Astrocyte of the hippocampus (primary cell): ENCODE data around the gene DEK.
"Not testable (repeated sequence)": the region's sequence is repeated elsewhere in the genome, so short reads cannot be mapped to it uniquely, and the experiment has no call there.

Experiments
- DNase-seq: peaks from one replicate; pipeline ENCODE4 v3.0.0; 2011; ENCODE audit warnings: low read depth, low spot score

DEK gene

GRCh38 chr6:18264219-18264922, at the start of gene DEK:
TSS of gene DEK (minus strand) at chr6:18264530. CDS start at chr6:18263987, 543 bp downstream.
- DNase-seq: peak; percentile 94

GRCh38 chr6:18312368-18312767, 48.0 kb upstream of the DEK start:
- DNase-seq: no peak

GRCh38 chr6:18310010-18310409, 45.7 kb upstream of the DEK start:
- DNase-seq: not testable (repeated sequence)

DNA sequence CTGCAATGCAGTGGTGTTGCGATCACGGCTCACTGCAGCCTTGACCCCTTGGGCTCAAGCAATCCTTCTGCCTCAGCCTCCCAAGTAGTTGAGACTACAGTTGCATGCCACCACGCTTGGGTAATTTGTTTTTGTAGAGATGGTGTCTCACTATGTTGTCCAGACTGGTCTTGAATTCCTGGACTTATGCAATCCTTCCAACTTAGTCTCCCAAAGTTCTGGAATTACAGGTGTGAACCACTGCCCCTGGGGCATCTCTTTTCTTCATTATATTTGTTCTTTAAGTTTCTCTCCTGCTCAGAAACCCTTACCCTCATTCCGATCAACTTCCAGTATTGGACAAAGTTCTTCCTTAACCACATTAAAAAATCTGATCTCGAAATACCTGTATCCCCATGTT, 44.7 kb upstream of the DEK start:
- DNase-seq: no peak

DNA sequence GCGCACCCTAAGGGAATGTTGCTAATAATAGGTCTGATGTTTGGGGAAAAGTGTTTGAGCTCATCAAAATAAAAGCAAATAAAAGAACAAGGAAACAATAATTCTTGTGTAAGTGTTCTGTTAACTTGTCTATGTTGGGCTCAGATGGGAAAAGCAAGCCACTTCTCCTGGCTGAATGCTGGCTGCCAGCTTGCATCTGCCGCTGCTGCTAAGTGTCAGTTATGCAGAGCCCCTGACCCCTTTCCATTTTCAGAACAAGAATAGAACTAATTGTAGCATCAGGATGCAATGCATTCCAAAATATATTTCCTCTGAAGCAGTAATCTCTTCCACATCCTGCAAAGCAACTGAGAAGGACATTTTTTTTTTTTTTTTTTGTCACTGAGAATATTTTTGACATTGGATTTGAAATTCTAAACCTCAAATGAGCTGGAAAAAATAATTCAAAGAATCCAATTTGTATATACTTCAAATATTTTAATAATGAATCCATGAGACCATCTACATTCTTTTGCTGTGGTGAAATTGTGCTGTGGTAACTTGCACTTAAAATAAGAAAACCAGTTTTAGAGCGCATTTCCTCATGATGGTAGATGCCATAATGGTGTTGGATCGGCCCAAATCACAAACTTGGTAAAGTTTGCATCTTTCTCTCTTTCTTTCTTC, 43.9 kb upstream of the DEK start:
- DNase-seq: peak; percentile 53

DNA sequence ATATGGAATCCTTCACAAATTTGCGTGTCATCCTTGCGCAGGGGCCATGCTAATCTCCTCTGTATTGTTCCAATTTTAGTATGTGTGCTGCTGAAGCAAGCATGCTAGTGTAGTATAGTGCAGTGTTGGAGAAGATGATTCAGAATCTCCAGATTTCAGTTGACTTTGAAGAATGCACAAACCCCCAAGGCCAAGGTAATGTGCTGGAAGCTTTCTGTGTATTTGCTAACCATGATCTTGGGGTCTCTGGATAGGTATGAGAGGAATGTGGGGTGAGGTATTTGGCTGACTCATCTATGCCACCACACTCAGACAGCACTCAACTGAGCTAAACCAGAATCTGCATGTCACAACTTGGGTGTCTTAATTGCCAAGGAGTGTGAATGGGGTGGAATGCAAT, 42.6 kb upstream of the DEK start:
- DNase-seq: peak; percentile 84

DNA sequence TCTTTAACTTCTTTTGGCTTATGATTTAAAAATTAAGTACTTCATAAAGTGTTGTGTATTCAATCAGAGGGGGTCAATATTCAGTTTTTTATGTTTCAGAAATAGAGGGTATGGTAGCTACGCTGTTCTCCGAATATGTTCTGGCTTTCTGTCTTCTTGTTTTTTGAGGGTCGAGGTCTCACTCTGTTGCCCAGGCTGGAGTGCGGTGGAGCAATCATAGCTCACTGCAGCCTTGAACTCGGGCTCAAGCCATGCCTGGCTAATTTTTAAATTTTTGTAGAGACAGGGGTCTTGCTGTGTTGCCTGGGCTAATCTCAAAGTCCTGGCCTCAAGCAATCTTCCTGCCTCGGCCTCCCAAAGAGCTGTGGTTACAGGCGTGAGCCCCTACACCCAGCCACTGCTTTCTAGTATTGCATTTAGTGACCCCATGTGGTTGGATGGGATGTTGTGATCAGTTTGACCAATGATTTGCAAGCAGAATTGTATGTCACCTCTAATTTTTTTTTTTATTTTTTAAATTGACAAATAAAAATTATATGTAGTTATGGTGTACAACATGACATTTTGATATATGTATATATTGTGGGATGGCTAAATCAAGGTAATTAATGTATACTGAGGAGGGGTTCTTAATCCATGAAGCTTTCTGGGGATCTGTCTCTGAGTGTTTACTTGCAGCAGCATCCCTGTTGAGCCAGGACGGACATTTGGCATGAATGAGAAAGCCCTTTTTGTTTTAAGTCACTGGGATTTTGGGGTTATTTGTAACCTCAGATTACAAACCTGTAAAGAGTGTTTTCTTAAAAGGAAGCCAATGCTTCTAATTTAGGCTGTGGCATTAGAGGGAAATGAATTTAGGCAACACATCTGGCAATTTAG, 38.5 kb upstream of the DEK start:
- DNase-seq: no peak

- DNase-seq: peak; percentile 38
Measured at GRCh38 chr6:18293076-18293904, 29.0 kb upstream of the DEK start.

GRCh38 chr6:18289283-18289682, 25.0 kb upstream of the DEK start:
- DNase-seq: no peak

- no peak for DNase-seq
Measured at GRCh38 chr6:18284261-18284660, 19.9 kb upstream of the DEK start.

- DNase-seq: no peak
Measured at GRCh38 chr6:18281564-18281963, 17.2 kb upstream of the DEK start.

DNA sequence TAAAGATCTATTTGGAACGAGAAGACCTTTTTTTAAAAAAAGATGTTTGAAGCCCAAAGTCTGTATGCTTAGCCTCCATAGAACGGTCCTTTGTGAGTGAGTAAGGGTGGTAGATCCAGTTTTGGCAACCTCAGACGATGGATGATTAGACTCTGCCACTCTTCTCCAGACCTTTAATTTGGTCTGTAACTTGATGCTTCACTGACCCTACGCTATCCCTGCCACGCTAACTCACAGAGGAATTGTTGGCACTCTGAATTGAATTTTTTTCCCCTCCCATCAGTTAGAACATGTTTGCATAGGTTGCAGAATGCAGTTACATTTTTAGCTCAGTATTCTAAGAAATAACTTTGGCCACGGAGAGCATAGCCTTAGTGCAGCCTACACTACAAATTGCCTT, 15.8 kb upstream of the DEK start:
- DNase-seq: peak; percentile 42

- no peak for DNase-seq
Measured at GRCh38 chr6:18279422-18279821, 15.1 kb upstream of the DEK start.

- DNase-seq: peak; percentile 48
Measured at GRCh38 chr6:18277237-18278006, 13.1 kb upstream of the DEK start.

DNA sequence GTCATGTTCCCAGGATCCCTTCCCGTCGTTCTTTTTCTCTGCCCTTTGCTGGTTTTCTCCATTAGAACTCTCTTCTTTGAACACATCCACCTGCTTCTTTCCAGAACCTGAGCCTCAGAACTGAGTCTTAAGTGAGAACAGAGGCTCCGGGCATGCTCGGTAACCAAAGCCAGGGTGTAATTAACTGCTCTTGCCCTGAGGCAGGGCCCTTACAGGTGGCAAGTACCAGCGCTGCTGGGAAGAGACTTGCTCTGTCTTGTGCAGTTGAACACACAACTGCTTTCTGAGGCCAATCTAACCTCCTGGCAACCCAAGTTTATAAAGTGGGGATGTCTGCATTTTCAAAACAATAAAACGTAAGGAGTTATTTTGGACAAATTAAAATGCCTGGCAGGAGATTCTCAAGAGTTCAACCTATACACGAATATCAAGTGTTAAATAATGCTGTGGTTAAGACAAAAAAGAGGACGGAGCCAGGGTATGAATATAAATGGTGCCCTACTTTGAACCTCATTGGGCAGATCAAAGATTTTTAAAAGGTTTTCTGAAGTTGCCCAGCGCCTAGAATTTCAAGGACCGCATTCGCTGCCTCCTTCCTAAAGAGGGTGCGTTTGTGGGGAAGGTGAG, 12.4 kb upstream of the DEK start:
- no peak for DNase-seq

GRCh38 chr6:18270216-18270615, 5.9 kb upstream of the DEK start:
- DNase-seq: no peak

DNA sequence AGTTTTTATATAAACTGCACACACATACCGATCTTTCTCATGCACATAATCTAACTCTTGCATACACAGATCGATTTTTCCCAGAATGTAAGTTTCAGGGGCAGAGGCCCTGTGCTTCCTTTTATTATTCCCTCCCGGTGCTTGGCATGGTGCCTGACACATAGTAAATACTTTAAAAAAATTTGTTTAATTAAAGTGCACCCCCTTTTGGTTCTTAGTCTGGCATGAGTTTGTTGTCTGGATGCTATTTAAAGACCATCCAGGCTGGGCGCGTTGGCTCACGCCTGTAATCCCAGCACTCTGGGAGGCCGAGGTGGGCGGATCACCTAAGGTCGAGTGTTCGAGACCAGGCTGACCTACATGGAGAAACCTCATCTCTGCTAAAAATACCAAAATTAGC, 5.4 kb upstream of the DEK start:
- no peak for DNase-seq

GRCh38 chr6:18269253-18269652, 4.9 kb upstream of the DEK start:
- DNase-seq: no peak

GRCh38 chr6:18268066-18268465, 3.7 kb upstream of the DEK start:
- DNase-seq: no peak

GRCh38 chr6:18266523-18266912, 2.2 kb upstream of the DEK start:
- DNase-seq: no peak
